HG03175 (cell line): ENCODE data around the gene B3GAT3.
A peak's percentile ranks its signal among the peaks of the same experiment; 100 is the strongest.
"Not testable (repeated sequence)": the region's sequence is repeated elsewhere in the genome, so short reads cannot be mapped to it uniquely, and the experiment has no call there.

Source experiments
- ATAC-seq: cut with Tn5 transposase; IDR thresholded peaks from one replicate; pipeline ENCODE4 v1.9.1; 2021; ENCODE audit warnings: mild to moderate bottlenecking, moderate library complexity; ENCODE audit not compliant: unreplicated experiment

B3GAT3 gene

GRCh38 chr11:62580959-62581715, 40.6 kb downstream of the B3GAT3 start:
- ATAC-seq = no peak

- ATAC-seq = no peak
Observed at GRCh38 chr11:62579252-62579651, 42.5 kb downstream of the B3GAT3 start.

GRCh38 chr11:62578541-62578940, 43.2 kb downstream of the B3GAT3 start:
- no peak for ATAC-seq

GRCh38 chr11:62577046-62577714, 44.6 kb downstream of the B3GAT3 start:
- ATAC-seq = no peak

- ATAC-seq = no peak
Observed at GRCh38 chr11:62575837-62576236, 45.9 kb downstream of the B3GAT3 start.

GRCh38 chr11:62575156-62575555, 46.6 kb downstream of the B3GAT3 start:
- no peak for ATAC-seq

- ATAC-seq = no peak
Observed at GRCh38 chr11:62574363-62575071, 47.3 kb downstream of the B3GAT3 start.

- ATAC-seq = peak; percentile 91
Observed at GRCh38 chr11:62573592-62574362, 48.0 kb downstream of the B3GAT3 start, which contains the start of gene EEF1G. TSS of gene EEF1G (minus strand) at chr11:62573891. CDS start at chr11:62573842, 49 bp downstream.

GRCh38 chr11:62573006-62573591, 48.7 kb downstream of the B3GAT3 start:
- ATAC-seq = no peak

GRCh38 chr11:62572431-62572830, 49.4 kb downstream of the B3GAT3 start:
- no peak for ATAC-seq

- not testable (repeated sequence) for ATAC-seq
Observed at GRCh38 chr11:62571493-62571892, 50.3 kb downstream of the B3GAT3 start.

GRCh38 chr11:62570903-62571302, 50.9 kb downstream of the B3GAT3 start:
- not testable (repeated sequence) for ATAC-seq

GRCh38 chr11:62569611-62570010, 52.2 kb downstream of the B3GAT3 start:
- no peak for ATAC-seq

GRCh38 chr11:62567018-62567633, 54.7 kb downstream of the B3GAT3 start:
- ATAC-seq = no peak

GRCh38 chr11:62566247-62566646, 55.5 kb downstream of the B3GAT3 start:
- no peak for ATAC-seq
